GM18951 (cell line): ENCODE measurements around the gene NAT10.
"Not testable (repeated sequence)": the region's sequence is repeated elsewhere in the genome, so short reads cannot be mapped to it uniquely, and the experiment has no call there.

Experiments used
- POLR2A ChIP-seq: IDR thresholded peaks from 4 replicates; pipeline ENCODE4 v1.6.1; 2011; ENCODE audit warnings: mild to moderate bottlenecking; ENCODE audit not compliant: insufficient read length, insufficient read depth; ENCODE audit errors: extremely low read depth
- in situ Hi-C: fragments of 300-500 bp; cut with MboI; formaldehyde crosslinking; loops from one replicate; pipeline ENCODE4 v1.12.0; 2022; ENCODE audit warnings: low sequenced_read_pairs, mixed read lengths, inconsistent platforms; ENCODE audit not compliant: unreplicated experiment

NAT10 gene

DNA sequence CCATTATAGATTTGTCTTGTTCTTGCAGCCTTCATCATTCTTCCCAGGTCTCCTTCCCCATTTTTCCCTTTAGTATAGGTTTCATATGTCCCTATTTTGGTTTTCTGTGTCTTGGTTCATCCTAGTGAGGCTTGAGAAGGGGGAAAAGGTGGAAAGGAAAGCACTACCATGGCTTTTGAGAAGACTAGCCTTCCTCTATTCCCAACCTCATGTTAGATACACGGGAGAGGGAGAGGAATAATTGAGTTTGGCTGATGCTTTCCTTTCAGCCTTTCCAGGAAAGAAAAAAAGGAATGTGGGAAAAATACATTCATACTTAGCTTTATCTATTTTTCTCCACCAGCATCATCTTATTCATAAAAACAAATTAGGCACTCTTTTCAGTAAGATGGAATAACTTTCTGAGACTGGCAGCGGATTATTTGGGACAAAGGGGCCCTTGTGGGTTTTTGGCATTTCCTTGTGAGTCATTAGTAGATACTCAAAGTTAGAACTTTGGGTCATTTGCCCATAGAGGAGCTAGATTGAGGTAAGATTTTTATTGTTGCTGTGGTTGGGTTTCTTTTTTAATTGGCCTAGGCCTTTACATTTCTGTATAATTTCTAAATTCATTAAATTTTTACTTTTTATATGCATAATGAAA lies 30.1 kb upstream of the NAT10 start:
- in situ Hi-C loops = no loop called here

DNA sequence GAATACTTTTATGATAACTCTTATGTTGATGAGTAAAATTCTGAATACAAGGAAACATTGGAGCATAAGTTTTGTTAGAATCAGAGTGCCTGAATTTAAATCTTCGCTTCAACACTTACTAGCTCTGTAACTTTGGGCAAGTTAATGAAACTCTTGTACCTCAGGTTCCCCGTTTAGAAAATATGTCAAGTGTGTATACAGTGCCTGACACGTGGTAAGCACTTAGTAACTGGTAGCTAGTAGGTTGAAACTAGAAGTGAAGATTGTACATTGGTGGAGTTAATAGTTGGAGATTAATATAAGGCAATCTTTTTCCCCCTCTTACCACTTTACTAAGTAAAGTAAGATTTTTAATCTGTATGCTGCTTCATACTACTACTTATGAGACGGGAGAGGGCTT lies 24.8 kb upstream of the NAT10 start:
- in situ Hi-C loops = no loop called here
- no peak for TF ChIP-seq POLR2A

More for the DNA sequence above, 30.1 kb upstream of the NAT10 start:
- TF ChIP-seq POLR2A = no peak

DNA sequence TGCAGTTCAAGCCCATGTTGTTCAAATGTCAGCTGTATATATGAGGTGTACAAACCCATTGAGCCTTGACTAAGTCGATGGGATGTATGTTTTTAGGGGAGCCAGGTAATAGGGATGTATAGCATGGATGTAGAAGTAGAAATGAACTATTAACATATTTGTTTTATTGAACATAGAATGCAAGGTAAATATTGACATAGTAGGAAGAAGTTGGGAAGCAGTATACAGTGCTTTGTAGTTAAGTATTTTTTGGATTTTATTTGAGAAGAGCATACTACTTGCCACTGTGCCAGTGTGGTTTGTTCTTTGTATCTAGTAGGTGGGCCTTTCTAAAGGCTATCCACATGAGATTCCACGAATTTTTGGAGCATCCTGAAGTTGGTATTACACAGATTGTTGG lies 20.8 kb upstream of the NAT10 start:
- in situ Hi-C loops = no loop called here
- TF ChIP-seq POLR2A = no peak

DNA sequence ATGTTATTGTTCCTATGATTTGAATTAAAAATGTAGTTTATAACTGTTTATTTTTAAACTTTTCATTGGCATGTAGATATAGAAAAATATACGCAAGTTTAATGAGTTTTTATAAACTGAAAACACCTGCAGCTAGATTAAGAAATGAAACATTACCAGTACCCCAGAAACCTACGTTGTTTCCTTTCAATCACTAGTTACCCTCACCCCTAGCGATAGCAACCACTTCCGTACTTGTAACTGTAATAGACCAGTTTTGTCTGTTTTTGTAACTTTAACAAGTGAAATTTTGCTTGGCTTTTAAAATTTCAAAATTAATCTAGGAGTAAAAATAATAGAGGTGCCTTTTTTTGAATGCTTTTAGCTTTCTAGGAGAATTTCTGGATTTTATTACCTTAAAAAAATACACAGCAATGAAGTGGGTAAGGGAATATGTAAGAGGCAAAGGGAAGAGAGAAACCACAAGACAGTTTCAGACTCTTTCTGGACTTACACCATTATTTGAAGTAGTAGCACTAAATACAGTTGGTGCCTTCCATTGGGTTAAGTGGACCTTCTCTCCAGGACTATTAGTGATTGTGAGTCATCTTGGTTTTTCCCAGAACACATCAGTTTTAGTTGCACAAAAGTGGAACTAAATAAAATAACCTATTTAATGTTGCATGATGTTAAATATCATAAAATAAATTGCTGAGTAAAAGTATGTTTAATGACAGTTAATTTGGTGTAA lies 18.7 kb upstream of the NAT10 start:
- in situ Hi-C loops = no loop called here
- TF ChIP-seq POLR2A = no peak

DNA sequence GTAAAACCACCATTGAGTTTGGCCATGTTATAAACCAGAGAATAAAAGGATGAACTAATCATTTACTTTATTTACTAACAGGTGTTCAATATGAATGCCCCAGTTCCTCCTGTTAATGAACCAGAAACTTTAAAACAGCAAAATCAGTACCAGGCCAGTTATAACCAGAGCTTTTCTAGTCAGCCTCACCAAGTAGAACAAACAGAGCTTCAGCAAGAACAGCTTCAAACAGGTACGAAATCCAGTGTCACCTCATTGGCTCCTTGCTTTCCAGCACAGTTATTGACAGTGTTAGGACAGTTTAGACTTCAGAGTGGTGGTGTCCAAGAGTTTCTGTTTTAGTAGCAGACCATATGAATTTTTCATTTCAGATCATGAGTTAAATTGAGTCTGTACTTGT lies 13.6 kb upstream of the NAT10 start:
- no peak for TF ChIP-seq POLR2A
- in situ Hi-C loops = no loop called here

DNA sequence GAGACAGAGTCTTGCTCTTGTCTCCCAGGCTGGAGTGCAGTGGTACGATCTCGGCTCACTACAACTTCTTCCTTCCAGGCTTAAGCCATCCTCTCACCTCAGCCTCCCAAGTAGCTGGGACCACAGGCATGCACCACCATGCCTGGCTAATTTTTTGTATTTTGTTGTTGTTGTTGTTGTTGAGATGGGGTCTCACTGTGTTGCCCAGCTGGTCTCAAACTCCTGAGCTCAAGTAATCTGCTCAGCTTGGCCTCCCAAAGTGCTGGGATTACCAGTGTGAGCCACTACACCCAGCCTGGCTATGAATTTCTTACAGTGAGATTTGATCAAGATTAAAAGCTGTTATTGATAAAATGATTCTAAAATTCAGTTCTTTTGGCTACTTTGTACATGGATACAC lies 10.5 kb upstream of the NAT10 start:
- in situ Hi-C loops = not testable (repeated sequence)

DNA sequence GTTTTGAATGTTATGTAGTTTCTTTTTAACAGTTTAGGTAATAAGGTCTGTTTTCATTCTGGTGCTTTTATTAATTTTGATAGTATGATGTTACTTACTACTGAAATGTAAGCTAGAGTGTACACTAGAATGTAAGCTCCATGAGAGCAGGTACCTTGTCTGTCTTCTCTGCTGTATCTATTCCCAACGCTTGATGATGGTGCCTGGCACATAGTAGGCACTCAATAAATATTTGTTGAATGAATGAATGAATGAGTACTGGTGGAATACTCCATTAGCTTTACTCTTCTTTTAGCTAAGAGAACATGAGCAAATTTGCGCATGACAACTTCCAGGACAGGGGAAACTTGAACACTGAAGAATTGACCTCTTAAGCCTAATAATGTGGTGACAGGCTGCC lies 6.6 kb upstream of the NAT10 start:
- in situ Hi-C loops = no loop called here
- TF ChIP-seq POLR2A = no peak

DNA sequence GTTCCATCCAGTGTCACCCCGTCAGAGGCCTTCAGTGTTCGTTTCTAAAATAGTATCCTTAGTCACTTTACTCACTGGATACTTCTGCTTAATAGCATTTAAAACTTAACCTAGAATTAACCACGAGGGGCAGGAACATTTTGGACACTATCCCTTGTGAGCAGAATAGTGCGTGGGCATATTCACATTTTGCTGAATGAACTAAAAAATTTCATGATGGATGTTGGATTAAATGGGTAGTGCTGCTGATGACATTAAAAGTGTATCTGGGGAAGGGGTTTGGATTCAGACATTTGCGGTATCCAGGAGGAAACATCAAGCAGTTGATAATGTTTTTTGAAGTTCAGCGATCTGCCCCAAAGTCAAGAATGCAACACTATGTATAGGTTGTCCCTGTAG lies 750 bp upstream of the NAT10 start:
- in situ Hi-C loops = no loop called here
- TF ChIP-seq POLR2A = no peak

DNA sequence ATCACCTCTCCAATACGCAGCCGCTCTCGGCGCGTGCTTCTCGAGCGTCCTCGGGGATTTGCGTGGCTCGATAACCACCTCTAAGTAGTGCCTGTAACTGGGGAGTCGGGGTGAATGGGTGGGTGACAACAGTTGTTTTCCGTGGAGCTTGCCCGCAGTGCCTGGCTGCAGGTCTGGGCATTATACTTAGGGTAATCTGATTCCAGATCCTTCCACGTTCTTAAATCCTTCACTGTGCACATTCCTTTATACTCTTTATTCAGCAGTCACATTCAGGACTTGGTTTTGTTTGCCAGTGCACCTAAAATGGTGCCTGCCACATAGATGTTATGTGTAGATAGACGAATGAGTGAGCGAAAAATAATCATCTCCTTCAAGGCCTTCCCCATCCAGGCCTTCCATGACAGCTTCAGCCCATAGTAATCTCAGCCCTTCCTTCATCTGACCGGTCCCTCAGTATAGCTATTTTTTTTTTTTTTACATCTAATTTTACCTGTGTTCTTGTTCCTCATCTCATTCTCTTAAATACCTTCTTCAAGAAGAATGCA lies 602 bp downstream of the NAT10 start:
- no peak for TF ChIP-seq POLR2A
- in situ Hi-C loops = no loop called here

DNA sequence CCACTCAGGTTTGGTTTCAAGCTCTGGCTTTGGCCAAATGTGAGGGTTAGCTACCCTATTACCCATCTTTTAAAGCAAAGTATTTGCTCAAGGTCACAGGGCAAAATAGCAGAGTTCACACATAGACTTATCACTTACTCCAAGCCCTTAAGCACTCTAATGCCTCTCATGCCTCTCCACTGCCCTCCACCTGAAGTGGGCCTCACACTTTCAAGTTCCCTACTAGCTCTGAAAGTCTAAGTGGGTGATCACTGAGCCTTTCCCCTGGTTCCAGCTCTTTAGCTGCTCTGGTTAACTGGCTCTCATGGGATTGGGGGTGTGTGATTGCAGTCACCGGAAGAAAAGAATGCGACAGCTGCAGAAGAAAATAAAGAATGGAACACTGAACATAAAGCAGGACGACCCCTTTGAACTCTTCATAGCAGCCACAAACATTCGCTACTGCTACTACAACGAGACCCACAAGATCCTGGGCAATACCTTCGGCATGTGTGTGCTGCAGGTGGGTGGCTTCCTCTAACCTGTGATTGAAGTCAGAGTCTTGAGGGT lies 6.4 kb downstream of the NAT10 start:
- in situ Hi-C loops = no loop called here
- TF ChIP-seq POLR2A = no peak

DNA sequence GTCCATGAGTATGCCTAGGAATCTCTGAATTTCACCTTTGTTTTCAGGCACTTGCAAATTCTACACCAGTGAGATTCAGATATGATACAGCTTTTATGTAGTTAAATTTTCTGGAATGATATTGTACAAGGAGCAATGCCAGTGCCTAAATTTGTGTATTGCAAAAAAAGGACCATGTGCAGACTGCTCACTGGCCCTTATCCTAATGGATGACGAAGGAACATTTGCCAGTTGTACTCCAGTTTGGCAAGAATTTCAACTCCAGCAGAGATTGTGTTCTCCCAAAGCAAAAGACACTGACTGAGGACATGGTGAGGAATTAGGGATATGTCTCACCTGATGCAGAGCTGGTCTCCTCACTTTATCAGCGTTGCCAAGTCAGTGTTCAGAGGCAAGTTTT lies 8.6 kb downstream of the NAT10 start:
- in situ Hi-C loops = no loop called here
- no peak for TF ChIP-seq POLR2A

DNA sequence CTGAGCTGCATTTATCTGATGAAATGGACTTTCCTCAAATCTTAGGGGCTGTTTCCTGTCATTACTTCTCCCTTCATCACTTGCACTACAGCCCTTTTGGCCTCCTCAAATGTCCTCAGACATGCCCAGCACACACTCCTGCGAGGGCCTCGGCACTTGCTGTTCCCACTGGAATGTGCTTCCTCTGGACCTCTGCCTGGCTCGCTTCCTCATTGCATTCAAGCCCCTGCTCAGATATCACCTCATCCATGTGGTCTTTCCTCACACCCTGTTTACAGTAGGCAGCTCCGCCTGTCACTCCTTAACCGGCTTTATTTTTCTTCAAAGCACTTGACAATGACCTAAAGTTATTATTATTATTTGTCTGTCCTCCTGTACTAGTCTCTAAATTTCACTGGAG lies 9.0 kb downstream of the NAT10 start:
- in situ Hi-C loops = no loop called here
- TF ChIP-seq POLR2A = no peak

DNA sequence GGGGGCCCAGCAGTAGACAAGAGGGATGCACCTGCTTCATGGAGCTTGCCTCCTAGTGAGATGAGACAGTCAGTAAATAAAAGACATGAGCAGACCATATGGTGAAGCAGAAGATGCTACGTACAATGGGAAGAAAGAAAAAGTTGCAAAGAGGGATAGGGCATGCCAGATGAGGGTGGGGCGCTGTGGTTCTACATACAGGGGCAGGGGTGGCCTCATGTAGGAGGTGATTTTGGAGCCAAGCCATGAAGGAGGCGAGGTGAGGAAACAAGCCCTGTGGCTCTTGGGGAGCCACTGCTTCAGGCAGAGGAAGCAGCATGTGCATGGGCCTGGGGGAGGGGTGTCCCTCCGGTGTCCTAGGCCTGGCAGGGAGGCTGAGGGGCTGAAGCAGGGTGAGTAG lies 15.2 kb downstream of the NAT10 start:
- TF ChIP-seq POLR2A = no peak
- in situ Hi-C loops = no loop called here
